GM20000 (cell line): ENCODE data around the gene CHORDC1.

Experiments used
- DNase-seq: peaks from one replicate; pipeline ENCODE4 v3.0.0; 2012; ENCODE audit warnings: low spot score
- TF ChIP-seq, protein P1 (sequence below): IDR thresholded peaks from 2 replicates; pipeline ENCODE4 v1.5.1; 2012; ENCODE audit warnings: mild to moderate bottlenecking, control low read depth; ENCODE audit errors: extremely low read depth, missing control alignments

The CHORDC1 gene

DNA sequence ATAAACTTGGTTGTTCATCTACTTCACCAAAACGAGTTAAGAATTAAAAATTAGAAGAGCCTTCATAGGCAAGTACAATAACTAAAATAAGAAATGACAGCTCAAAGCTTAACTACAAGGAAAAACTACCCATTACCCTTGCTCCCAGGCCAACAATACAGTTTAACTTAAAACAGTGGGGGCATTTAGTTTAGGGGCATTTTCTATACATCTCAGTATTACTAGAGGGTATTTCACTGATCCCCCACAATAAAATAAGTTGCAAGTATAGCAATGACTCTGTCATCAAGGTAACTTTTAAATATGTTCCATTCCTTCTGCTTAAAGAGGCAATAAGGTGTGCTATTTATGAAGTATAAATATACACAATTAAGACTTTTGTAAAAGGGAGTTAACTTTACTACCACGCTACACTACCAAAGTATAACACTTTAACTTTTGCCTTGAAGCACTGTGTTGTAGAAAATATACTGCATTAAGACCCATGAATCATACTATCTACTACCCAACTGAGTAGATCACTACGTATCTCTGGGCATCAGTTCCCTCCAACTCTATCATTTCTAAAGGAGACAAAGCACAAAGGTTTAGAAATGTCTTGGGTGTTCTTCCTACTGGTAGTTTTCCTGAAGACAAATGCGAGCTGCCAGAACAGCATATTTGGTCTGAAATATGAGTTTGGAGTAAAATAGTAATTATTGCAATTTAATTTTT lies 29.8 kb downstream of the CHORDC1 start:
- TF ChIP-seq, protein P1, sequence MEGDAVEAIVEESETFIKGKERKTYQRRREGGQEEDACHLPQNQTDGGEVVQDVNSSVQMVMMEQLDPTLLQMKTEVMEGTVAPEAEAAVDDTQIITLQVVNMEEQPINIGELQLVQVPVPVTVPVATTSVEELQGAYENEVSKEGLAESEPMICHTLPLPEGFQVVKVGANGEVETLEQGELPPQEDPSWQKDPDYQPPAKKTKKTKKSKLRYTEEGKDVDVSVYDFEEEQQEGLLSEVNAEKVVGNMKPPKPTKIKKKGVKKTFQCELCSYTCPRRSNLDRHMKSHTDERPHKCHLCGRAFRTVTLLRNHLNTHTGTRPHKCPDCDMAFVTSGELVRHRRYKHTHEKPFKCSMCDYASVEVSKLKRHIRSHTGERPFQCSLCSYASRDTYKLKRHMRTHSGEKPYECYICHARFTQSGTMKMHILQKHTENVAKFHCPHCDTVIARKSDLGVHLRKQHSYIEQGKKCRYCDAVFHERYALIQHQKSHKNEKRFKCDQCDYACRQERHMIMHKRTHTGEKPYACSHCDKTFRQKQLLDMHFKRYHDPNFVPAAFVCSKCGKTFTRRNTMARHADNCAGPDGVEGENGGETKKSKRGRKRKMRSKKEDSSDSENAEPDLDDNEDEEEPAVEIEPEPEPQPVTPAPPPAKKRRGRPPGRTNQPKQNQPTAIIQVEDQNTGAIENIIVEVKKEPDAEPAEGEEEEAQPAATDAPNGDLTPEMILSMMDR = no peak
- no peak for DNase-seq

DNA sequence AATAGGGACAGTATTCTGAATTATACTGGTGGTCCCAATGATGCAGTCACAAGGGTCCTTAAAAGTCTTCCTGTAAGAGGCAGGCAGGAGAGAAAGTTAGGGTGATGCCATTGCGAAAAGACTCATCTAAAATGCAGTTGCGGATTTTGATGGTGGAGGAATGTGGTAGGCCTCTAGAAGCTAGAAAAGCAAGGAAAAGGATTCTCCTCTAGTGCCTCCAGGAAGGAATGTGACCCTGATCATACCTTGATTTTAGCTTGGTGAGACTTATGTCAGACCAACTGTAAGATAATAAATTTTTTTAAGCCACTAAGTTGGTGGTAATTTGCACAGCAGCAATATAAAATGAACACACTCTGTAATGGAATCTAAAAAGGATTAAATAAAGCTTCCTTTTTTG lies 33.8 kb downstream of the CHORDC1 start:
- TF ChIP-seq, protein P1 = no peak
- no peak for DNase-seq

DNA sequence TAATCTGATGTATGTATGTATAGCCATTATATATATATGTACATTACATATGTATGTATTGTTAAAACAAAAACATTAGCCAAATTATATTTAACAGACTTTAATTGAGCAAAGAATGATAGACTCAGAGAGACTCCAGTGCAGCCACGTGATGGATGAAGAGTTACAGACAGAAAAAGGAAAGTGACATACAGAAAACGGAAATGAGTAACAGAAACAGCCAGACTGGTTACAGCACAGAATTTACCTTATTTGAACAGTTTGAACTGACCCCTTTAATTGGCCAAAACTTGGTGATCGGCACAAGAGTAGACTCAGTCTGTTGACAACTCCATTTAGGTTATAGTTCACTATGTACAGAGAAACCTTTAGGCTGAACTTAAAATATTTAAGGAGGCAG lies 35.0 kb downstream of the CHORDC1 start:
- no peak for DNase-seq
- TF ChIP-seq, protein P1 = no peak

DNA sequence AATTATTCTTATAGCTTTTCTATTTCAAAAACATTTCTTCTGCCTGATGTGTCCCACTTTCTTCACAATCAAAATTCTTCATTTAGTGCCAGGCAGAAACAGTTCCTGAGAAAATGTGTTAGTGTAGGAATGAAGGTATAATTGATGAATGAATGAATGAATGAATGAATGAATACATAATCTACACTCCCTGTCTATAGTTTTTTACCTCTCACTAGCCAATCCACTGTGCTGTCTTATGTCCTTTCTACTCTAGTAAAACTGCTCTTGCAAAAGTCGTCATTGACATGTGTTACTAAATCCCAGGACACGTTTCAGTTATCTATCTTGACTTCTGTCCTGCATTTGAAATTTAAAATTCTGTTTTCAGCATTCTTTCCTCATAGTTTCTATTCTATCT lies 42.9 kb downstream of the CHORDC1 start:
- DNase-seq = no peak
- TF ChIP-seq, protein P1 = no peak

DNA sequence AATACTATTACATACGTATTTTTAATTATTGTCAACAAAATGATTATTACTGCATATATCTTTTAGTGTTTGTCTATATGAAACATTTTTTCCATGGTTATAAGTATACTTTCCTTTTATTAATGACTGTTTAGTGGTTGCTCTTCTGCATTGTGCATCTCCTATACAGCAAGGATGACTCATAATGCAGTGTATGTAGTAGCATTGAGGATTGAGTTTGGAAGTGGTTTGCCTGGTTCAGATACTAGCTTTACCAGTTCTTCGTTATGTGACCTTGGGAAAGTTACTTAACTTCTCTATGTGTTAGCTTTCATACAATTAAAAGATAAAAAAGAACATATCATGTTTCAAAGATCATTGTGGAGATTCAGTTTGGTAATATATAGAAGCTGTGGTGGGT lies 44.1 kb downstream of the CHORDC1 start:
- DNase-seq = no peak
- TF ChIP-seq, protein P1 = no peak

DNA sequence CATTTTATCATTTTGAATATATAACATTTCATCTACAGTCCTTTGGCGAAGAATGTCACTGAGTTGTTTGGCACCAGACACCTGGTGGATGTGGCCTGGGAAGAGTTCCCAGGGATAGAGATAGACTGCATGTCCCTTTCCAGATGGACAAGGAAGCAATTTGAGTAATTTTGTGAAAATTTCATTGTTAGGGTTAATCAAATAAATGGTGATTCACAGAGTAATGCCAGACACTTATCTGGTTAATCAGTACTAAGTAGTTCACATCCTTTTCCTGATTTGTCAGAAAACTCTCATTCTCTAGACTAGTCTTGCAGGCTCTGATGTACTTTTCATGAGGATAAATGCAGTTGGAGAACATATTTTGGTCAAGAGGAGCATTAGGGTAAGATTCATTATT lies 46.8 kb downstream of the CHORDC1 start:
- DNase-seq = no peak
- TF ChIP-seq, protein P1 = no peak

DNA sequence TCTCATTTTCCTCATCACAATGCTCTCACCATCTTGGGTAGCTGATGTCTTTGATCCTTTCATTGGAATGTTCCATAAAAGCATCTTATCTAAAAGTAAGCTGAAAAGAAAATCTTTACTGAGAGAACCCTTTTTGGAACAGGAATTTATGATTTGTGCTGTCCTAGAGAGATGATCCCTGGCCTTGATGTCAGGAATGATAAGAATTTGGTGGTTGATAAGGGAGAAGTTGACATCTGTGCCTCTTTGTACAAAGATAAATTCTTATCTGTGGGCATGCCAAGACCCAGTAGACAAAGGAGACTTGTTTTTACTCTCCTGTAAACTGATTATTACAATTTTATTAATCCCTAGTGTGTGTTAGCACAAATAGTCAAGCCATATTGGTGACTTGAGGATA lies 51.5 kb downstream of the CHORDC1 start:
- no peak for DNase-seq
- TF ChIP-seq, protein P1 = no peak
